Astrocyte (in vitro differentiated cells and primary cell): ENCODE measurements around the gene YBX2. TPM values are rescaled to one million over a fixed set of nuclear protein-coding genes. Genes with fewer than 3 reads are reported as not detected.

ENCODE experiments used
- DNase-seq: peaks from one replicate; pipeline ENCODE4 v3.0.0-alpha.2; 2010; ENCODE audit warnings: low read depth
- FAIRE-seq: peaks from 2 replicates; lab custom pipeline; 2011; peaks lifted over from hg19 to GRCh38; lab: Jason Lieb, UNC
- H2AFZ ChIP-seq: 2 replicates; pipeline ENCODE4 v1.6.0; 2012; ENCODE audit warnings: low read depth, low read length, inconsistent platforms
- H3K27ac ChIP-seq: 2 replicates; pipeline ENCODE4 v1.5.1; 2011; ENCODE audit warnings: low read depth, low read length, inconsistent platforms
- H3K27me3 ChIP-seq: 2 replicates; pipeline ENCODE4 v1.6.0; 2011; ENCODE audit warnings: low read length, inconsistent platforms; ENCODE audit not compliant: insufficient read depth
- H3K36me3 ChIP-seq: 2 replicates; pipeline ENCODE4 v1.5.1; 2011; ENCODE audit warnings: low read length, inconsistent platforms; ENCODE audit not compliant: insufficient read depth
- H3K4me1 ChIP-seq: 2 replicates; pipeline ENCODE4 v1.5.1; 2011; ENCODE audit warnings: low read length, inconsistent platforms; ENCODE audit not compliant: insufficient read depth
- H3K4me2 ChIP-seq: 2 replicates; pipeline ENCODE4 v1.6.0; 2012; ENCODE audit warnings: low read length, inconsistent platforms
- H3K4me3 ChIP-seq: 2 replicates; pipeline ENCODE4 v1.5.1; 2011; ENCODE audit warnings: low read depth, mild to moderate bottlenecking, low read length, inconsistent platforms; ENCODE audit not compliant: insufficient read depth
- H3K79me2 ChIP-seq: 2 replicates; pipeline ENCODE4 v1.6.0; 2012; ENCODE audit warnings: mild to moderate bottlenecking, low read length, inconsistent platforms; ENCODE audit not compliant: insufficient read depth
- H3K9ac ChIP-seq: 2 replicates; pipeline ENCODE4 v1.6.0; 2012; ENCODE audit warnings: mild to moderate bottlenecking, low read length, inconsistent platforms
- H3K9me3 ChIP-seq: 2 replicates; pipeline ENCODE4 v1.5.1; 2012; ENCODE audit warnings: low read depth, mild to moderate bottlenecking, low read length, inconsistent platforms; ENCODE audit not compliant: insufficient read depth
- H4K20me1 ChIP-seq: 2 replicates; pipeline ENCODE4 v1.6.0; 2012; ENCODE audit warnings: low read length, inconsistent platforms; ENCODE audit not compliant: insufficient read depth
- H3K27ac Mint-ChIP-seq: one replicate; pipeline ENCODE4 v1.8.0; 2021; ENCODE audit warnings: mild to moderate bottlenecking, mixed read lengths; ENCODE audit not compliant: unreplicated experiment
- H3K27me3 Mint-ChIP-seq: one replicate; pipeline ENCODE4 v1.8.0; 2021; ENCODE audit warnings: low read depth, mixed read lengths; ENCODE audit not compliant: unreplicated experiment
- H3K36me3 Mint-ChIP-seq: one replicate; pipeline ENCODE4 v1.8.0; 2021; ENCODE audit warnings: low read depth, mixed read lengths; ENCODE audit not compliant: unreplicated experiment
- H3K4me1 Mint-ChIP-seq: one replicate; pipeline ENCODE4 v1.8.0; 2021; ENCODE audit warnings: low read depth, mixed read lengths; ENCODE audit not compliant: unreplicated experiment
- H3K4me3 Mint-ChIP-seq: one replicate; pipeline ENCODE4 v1.8.0; 2021; ENCODE audit warnings: mild to moderate bottlenecking, moderate library complexity, mixed read lengths; ENCODE audit not compliant: unreplicated experiment
- H3K9me3 Mint-ChIP-seq: one replicate; pipeline ENCODE4 v1.8.0; 2021; ENCODE audit warnings: mild to moderate bottlenecking, mixed read lengths; ENCODE audit not compliant: unreplicated experiment
- EZH2 ChIP-seq: IDR thresholded peaks from 2 replicates; pipeline ENCODE4 v1.6.1; 2012; ENCODE audit warnings: mild to moderate bottlenecking, low read length, inconsistent platforms; ENCODE audit not compliant: insufficient read depth
- total RNA-seq: library from RNA; stranded (reverse); gene quantifications from 2 replicates; pipeline ENCODE4 v1.2.1, GENCODE V29; 2021
- TF ChIP-seq, protein P1 (sequence below): IDR thresholded peaks from 2 replicates; pipeline ENCODE4 v1.5.1; 2011; ENCODE audit warnings: low read depth, mild to moderate bottlenecking, inconsistent platforms, low read length, moderate library complexity; ENCODE audit not compliant: insufficient read depth

Gene YBX2
- total RNA-seq, 1 donor from 2014 or later = 0.86 TPM

DNA sequence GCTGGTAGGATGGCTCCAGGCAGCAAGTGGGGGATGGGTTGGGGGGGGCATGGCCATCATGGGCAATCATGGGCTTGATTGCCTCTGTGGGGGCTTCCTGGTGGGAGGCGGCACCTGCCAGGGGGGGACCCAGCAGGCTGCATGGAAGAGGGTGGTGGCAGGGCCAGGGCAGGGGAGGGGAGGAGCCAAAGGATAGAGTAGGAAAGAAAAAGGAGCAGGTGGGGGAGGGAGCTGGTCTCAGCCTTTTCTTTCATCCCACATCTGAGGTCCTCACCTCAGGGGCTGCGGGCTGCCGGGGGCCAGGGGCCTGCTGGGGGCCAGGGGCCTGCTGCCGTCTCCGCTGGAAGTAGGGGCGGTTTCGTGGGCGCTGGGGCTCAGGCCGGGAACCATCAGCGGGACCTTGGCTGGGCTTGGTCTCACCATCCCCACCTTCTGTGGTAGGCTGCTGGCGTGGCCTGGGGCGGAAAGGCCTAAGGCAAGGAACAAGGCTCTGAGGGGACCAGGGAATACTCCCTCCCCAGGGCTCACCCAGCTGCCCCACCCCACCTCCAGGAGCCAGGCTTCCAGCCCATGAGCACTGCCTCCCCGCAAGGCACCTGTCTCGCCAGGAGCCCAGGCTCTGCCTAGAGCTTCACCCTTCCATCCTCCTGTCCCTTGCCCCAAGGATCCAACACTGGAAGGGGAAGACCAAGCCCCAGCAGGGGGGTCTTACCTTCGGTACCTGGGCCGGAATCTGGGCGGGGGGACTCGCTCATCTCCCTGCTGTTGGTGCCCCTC is 5.0 kb downstream of the YBX2 start:
- Histone ChIP-seq H4K20me1 (no peaks in the 10 kb centered on the region), H3K27me3 (peaks cover 55% of the 10 kb centered on the region), H2AFZ (no peak overlapping the region), H3K4me2 (no peak overlapping the region), H3K27ac (no peak overlapping the region), H3K9me3 (no peaks in the 10 kb centered on the region), H3K79me2 (no peaks in the 10 kb centered on the region), H3K4me1 (no peaks in the 10 kb centered on the region), H3K36me3 (no peaks in the 10 kb centered on the region), H3K9ac (no peak overlapping the region), H3K4me3 (no peak overlapping the region)
- Mint-ChIP-seq H3K27ac (no peak overlapping the region), H3K4me1 (peaks cover 2% of the 10 kb centered on the region), H3K36me3 (peaks cover 2% of the 10 kb centered on the region), H3K9me3 (no peaks in the 10 kb centered on the region), H3K4me3 (no peak overlapping the region), H3K27me3 (peaks cover 72% of the 10 kb centered on the region)
- TF ChIP-seq, protein P1, sequence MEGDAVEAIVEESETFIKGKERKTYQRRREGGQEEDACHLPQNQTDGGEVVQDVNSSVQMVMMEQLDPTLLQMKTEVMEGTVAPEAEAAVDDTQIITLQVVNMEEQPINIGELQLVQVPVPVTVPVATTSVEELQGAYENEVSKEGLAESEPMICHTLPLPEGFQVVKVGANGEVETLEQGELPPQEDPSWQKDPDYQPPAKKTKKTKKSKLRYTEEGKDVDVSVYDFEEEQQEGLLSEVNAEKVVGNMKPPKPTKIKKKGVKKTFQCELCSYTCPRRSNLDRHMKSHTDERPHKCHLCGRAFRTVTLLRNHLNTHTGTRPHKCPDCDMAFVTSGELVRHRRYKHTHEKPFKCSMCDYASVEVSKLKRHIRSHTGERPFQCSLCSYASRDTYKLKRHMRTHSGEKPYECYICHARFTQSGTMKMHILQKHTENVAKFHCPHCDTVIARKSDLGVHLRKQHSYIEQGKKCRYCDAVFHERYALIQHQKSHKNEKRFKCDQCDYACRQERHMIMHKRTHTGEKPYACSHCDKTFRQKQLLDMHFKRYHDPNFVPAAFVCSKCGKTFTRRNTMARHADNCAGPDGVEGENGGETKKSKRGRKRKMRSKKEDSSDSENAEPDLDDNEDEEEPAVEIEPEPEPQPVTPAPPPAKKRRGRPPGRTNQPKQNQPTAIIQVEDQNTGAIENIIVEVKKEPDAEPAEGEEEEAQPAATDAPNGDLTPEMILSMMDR = no peak
- no peak for TF ChIP-seq EZH2
- DNase-seq = no peak
- no peak for FAIRE-seq

DNA sequence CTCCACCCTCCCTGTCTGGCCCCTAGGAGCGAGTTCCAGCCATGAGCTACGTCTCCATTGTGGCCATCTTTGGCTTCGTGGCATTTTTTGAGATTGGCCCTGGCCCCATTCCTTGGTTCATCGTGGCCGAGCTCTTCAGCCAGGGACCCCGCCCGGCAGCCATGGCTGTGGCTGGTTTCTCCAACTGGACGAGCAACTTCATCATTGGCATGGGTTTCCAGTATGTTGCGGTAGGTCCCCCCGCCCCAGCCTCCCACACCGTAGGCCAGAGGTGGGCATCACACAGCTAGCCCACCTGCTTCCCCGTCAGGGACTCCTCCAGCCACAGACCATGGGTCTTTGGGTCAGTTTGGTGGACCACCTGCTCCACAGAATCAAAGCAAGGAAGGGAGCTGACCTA is 8.8 kb downstream of the YBX2 start:
- Mint-ChIP-seq H3K36me3 (peaks cover 2% of the 10 kb centered on the region), H3K4me3 (no peak overlapping the region), H3K27ac (no peak overlapping the region), H3K9me3 (no peaks in the 10 kb centered on the region), H3K27me3 (peaks cover 66% of the 10 kb centered on the region), H3K4me1 (no peaks in the 10 kb centered on the region)
- Histone ChIP-seq H3K36me3 (no peaks in the 10 kb centered on the region), H3K9ac (no peak overlapping the region), H4K20me1 (no peaks in the 10 kb centered on the region), H3K4me3 (no peak overlapping the region), H3K4me1 (peaks cover 13% of the 10 kb centered on the region), H3K79me2 (no peaks in the 10 kb centered on the region), H3K4me2 (no peak overlapping the region), H2AFZ (no peak overlapping the region), H3K27ac (no peak overlapping the region), H3K9me3 (no peaks in the 10 kb centered on the region), H3K27me3 (peaks cover 37% of the 10 kb centered on the region)
- TF ChIP-seq EZH2 = no peak
- TF ChIP-seq, protein P1 = no peak
- FAIRE-seq (no peak), DNase-seq (no peak)

DNA sequence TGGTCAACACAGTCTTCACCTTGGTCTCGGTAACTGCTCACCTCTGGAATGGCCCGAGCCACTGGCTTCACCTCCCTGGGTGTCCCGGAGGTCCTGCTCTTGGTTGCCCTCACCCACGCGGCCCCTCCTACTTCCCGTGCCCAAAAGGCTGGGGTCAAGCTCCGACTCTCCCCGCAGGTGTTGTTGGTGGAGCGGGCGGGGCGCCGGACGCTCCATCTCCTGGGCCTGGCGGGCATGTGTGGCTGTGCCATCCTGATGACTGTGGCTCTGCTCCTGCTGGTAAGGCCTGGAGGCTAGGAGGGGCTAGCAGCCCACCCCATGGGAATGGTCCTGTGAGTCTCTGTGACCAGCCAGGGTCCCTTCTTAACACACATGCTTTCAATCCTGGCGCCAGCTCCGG is 9.5 kb downstream of the YBX2 start:
- Mint-ChIP-seq H3K4me1 (no peaks in the 10 kb centered on the region), H3K27me3 (peaks cover 61% of the 10 kb centered on the region), H3K4me3 (no peak overlapping the region), H3K27ac (no peak overlapping the region), H3K9me3 (no peaks in the 10 kb centered on the region), H3K36me3 (peaks cover 2% of the 10 kb centered on the region)
- FAIRE-seq (no peak), DNase-seq (no peak)
- H2AFZ ChIP-seq = no peak overlapping the region
- no peak overlapping the region for H3K9ac ChIP-seq
- no peak overlapping the region for H3K4me3 ChIP-seq
- peaks cover 33% of the 10 kb centered on the region for H3K27me3 ChIP-seq
- TF ChIP-seq, protein P1 = no peak
- TF ChIP-seq EZH2 = no peak
- H3K9me3 ChIP-seq = no peaks in the 10 kb centered on the region
- H3K4me2 ChIP-seq = no peak overlapping the region
- no peaks in the 10 kb centered on the region for H4K20me1 ChIP-seq
- H3K27ac ChIP-seq = no peak overlapping the region
- H3K79me2 ChIP-seq = no peaks in the 10 kb centered on the region
- H3K4me1 ChIP-seq = peaks cover 14% of the 10 kb centered on the region
- H3K36me3 ChIP-seq = no peaks in the 10 kb centered on the region
